H1 (cell line): Measurements from ENCODE around the gene MCF2L2. TPM values are rescaled to one million over a fixed set of nuclear protein-coding genes. Genes with fewer than 3 reads are reported as not detected.

ENCODE experiments used
- ATF2 ChIP-seq: IDR thresholded peaks from 2 replicates; pipeline ENCODE4 v1.6.1; 2012; ENCODE audit warnings: low read length, inconsistent platforms
- BCL11A ChIP-seq, 2 experiments: IDR thresholded peaks; one replicate each; pipeline ENCODE4 v1.6.1; 2011; ENCODE audit warnings: low read depth in 2 of 2, low read length in 2 of 2, mild to moderate bottlenecking in 2 of 2
- BRCA1 ChIP-seq: IDR thresholded peaks from 2 replicates; pipeline ENCODE4 v1.6.1; 2012; ENCODE audit warnings: low read depth, low read length, improper control_type of control experiment
- CHD7 ChIP-seq: fragments of 300-600 bp; sonication (generic); IDR thresholded peaks from 2 replicates; pipeline ENCODE4 v1.7.1; 2012; ENCODE audit warnings: low read length, moderate library complexity, mild to moderate bottlenecking, inconsistent platforms; ENCODE audit not compliant: insufficient replicate concordance
- JUND ChIP-seq: IDR thresholded peaks from 2 replicates; pipeline ENCODE4 v1.6.1; 2011; ENCODE audit warnings: mild to moderate bottlenecking, improper control_type of control experiment, low read length
- RXRA ChIP-seq: IDR thresholded peaks from 2 replicates; pipeline ENCODE4 v1.6.1; 2011; ENCODE audit warnings: low read depth, mild to moderate bottlenecking, low read length, moderate library complexity; ENCODE audit not compliant: insufficient read depth
- SP1 ChIP-seq: IDR thresholded peaks from 2 replicates; pipeline ENCODE4 v1.6.1; 2011; ENCODE audit warnings: low read depth, low read length
- SP2 ChIP-seq: IDR thresholded peaks from 2 replicates; pipeline ENCODE4 v1.6.1; 2012; ENCODE audit warnings: mild to moderate bottlenecking, low read length, inconsistent platforms
- polyA plus RNA-seq, 7 experiments: library from polyadenylated mRNA; depleted of rRNA in 3 of 7; stranded (reverse) in 5 of 7; unstranded in 2 of 7; fragments of >200 nt in 5 of 7; fragments of 200-250 nt in 2 of 7; gene quantifications; 1 replicate in 5 of 7; 2 replicates in 1 of 7; 4 replicates in 1 of 7; pipeline versions ENCODE4 v1.2.1 to v1.2.3, GENCODE V29; 2011 to 2013; ENCODE audit warnings: missing spikeins in 2 of 7, mixed read lengths in 2 of 7
- total RNA-seq: library from RNA; stranded (reverse); fragmentation: NEBNext Ultra II Directional; extraction: Animal tissue kit (Norgen Biotek cat#: 25700); gene quantifications from 2 replicates; pipeline ENCODE4 v1.2.1, GENCODE V29; 2021

The MCF2L2 gene
- total and polyA plus RNA-seq, 2 of the 8 experiments (the other 6 are each of a cell fraction or from before 2014, with no cell fraction given), result 4.1 to 13.7 TPM

- no peak for TF ChIP-seq ATF2
- TF ChIP-seq BRCA1, result no peak
- TF ChIP-seq RXRA, result no peak
- TF ChIP-seq BCL11A (IDR thresholded peaks at IDR 0.05; ENCODE audit: low read depth in 2 of 2, low read length in 2 of 2), result no peak
- 0 out of 2 replicates have a peak, but pooled peaks have one; percentile 4 for TF ChIP-seq JUND
- TF ChIP-seq CHD7, result no peak
- peak; percentile 75 for TF ChIP-seq SP1
- no peak for TF ChIP-seq SP2
Observed at GRCh38 chr3:183447206-183448001, 19.0 kb upstream of the MCF2L2 start (continued).
